Adipose tissue (tissue), 3 donors: ENCODE data around the gene HSP90AA1. TPM values are rescaled to one million over a fixed set of nuclear protein-coding genes. Genes with fewer than 3 reads are reported as not detected.
A peak's percentile ranks its signal among the peaks of the same experiment; 100 is the strongest.
"Not testable (repeated sequence)": the region's sequence is repeated elsewhere in the genome, so short reads cannot be mapped to it uniquely, and the experiment has no call there.

Experiments
- H3K27ac ChIP-seq: one replicate; pipeline ENCODE4 v1.5.1; 2013; ENCODE audit warnings: low read depth, low read length
- WGBS, 3 donors: extraction: QIAGEN DNeasy Blood & Tissue Kit; methylation state at CpG; one replicate each; pipeline ENCODE4 v1.1.7; 2013; 5-methylcytosine and 5-hydroxymethylcytosine counted together
- polyA plus RNA-seq, 3 donors: library from polyadenylated mRNA; stranded (reverse); fragments of 200-250 nt; gene quantifications; one replicate each; pipeline ENCODE4 v1.2.3, GENCODE V29; 2013
- donor health status: healthy with polysubstance abuse.
- donor health status: Bipolar disorder and iron deficiency.
- donor health status: healthy.

Gene HSP90AA1
- polyA plus RNA-seq = 100 to 1,000 TPM; 140 to 355 (median 298) TPM

DNA sequence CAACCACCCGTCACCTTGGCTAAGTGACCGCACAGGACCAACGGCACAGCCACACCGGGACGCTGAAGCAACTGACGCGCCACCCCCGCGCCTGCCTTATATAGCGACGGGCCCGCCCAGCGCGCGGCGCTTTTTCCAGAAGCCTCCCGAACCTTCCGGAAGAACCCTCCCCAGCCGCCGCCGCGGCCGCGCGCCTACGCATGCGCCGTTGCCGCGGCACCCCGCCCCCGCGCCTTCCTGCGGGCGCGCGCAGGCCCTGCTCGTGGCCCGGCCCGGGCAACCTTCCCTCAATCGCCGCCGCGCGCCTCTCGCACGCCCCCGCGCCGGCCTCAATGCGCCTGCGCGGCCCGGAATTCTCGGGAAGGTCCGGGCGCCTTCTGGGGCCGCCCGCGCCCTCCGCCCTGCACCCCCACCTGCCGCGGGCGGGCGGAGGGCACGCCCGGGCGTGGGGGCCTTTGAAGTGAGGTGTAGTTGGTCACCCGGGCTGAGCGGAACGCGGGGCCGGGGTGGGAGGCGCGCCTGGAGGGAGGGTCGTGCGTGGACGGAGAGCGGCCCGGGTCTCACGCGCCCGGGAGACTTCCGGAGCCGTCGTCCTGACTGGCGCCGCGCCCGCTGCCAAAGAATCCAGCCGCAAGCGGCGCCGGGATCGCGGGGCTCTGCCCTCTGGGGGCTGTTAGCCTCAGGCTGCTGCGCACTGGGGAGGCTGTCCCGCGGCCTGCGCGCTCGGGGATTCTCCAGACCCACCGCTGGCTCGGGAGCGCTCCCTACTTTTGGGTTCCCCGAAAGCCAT is at the start of gene HSP90AA1:
TSS of gene HSP90AA1 (minus strand) at position 73 of the 790 bp plus-strand sequence. CDS start 666 bp downstream, outside the sequence.
- 0 to 1% (median 1%) methylated on average over 95 to 106 of the region's 106 CpGs for WGBS, 3 donors
- peak within 1 kb of the TSS; percentile 76 for H3K27ac ChIP-seq

DNA sequence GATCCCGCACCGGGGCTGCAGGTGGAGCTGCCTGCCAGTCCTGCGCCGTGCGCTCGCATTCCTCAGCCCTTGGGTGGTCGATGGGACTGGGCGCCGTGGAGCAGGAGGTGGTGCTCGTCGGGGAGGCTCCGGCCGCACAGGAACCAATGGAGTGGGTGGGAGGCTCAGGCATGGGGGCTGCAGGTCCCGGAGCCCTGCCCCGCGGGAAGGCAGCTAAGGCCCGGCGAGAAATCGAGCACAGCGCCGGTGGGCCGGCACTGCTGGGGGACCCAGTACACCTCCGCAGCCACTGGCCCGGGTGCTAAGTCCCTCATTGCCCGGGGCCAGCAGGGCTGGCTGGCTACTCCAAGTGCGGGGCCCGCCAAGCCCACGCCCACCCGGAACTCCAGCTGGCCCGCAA is 48.6 kb upstream of the HSP90AA1 start:
- WGBS, 3 donors = 97 to 98% (median 97%) methylated on average over 21 to 30 of the region's 30 CpGs
- not testable (repeated sequence) for H3K27ac ChIP-seq

DNA sequence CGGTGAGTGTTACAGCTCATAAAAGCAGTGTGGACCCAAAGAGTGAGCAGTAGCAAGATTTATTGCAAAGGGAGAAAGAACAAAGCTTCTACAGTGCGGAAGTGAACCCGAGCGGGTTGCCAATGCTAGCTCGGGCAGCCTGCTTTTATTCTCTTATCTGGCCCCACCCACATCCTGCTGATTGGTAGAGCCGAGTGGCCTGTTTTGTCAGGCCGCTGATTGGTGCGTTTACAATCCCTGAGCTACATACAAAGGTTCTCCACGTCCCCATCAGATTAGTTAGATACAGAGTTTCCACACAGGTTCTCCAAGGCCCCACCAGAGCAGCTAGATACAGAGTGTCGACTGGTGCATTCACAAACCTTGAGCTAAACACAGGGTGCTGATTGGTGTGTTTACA is 47.9 kb upstream of the HSP90AA1 start:
- H3K27ac ChIP-seq = not testable (repeated sequence)
- WGBS, 3 donors = 74 to 95% (median 93%) methylated on average over 9 to 10 of the region's 10 CpGs

DNA sequence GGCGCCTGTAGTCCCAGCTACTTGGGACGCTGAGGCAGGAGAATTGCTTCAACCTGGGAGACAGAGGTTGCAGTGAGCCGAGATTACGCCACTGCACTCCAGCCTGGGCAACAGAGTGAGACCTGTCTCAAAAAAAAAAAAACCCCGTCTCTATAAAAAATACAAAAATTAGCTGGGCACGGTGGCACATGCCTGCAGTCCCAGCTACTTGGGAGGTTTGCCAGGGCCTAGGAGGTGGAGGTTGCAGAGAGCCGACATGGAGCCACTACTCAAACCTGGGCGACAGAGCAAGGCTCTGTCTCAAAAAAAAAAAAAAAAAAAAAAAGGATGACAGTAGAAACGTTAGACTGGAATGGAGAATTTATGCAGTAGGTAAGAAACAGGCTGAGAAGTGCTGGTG is 47.2 kb upstream of the HSP90AA1 start:
- WGBS, 3 donors = 94% methylated on average over 9 of the region's 9 CpGs
- H3K27ac ChIP-seq = not testable (repeated sequence)

DNA sequence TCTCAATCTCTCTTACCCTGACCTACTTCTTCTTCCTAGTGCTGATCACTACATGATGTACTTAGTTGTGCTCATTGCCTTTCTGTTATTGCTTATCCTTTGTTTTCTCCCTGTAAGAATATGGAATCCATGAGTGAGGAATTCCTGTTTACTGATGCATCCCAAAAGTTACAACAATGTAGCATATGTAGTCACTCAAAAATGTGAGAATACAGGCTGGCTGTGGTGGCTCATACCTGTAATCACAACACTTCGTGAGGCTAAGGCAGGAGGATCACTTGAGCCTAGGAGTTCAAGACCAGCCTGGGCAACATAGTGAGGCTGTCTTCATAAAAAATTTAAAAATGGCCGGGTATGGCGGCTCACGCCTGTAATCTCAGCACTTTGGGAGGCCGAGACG is 44.9 kb upstream of the HSP90AA1 start:
- H3K27ac ChIP-seq = no peak overlapping the region
- WGBS, 3 donors = 81 to 83% (median 83%) methylated on average over 6 of the region's 6 CpGs

DNA sequence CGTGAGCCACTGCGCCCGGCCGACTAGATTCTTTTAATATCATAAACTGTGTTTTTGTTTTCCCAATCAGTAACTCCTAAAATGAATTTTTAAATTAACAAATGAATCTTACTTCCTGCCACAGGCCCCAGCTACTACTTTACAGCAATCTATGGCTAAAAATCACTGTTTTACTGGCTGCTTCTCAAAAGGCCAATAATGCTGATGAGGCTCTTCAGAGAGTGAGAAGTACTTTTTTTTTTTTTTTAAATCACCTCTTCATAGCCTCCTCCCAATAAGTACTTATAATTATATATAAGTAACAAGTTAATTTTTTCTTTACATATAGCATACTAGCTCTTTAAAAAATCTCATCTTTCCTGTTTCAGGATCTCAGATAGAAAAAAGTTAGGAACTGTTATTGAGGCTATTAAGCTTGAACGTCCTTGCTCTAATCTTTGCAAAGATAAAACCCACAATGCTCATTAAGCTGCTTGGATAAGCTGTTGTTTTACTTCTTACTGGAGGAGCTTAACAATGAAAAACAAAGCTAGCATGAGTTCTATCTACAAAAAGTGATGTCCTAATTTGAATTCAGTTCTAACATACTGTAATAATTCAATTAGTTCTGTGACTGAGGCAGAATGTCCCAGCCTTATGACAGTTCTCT is 40.1 kb upstream of the HSP90AA1 start:
- no peak overlapping the region for H3K27ac ChIP-seq
- WGBS, 3 donors = 80 to 89% (median 87%) methylated on average over 5 of the region's 5 CpGs

DNA sequence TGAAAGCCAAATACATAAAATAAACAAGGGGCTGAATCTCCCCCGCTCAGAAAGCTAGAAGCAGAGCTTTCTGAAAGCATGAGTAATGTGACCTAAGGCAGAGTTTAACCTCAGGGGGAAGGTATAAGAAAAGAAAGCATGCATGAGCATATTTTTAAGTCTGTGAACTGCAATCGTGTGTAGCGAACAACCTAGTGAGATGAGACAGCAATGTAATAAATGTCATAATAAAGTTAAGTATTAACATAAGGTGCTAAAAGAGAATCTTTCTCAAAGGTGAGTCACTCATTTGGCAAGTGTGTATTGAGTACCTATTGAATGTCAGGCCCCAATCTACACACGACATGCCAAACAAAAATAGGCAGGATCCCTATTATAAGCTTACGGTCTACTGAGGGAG is 38.7 kb upstream of the HSP90AA1 start:
- WGBS, 3 donors = 70 to 85% (median 82%) methylated on average over 5 of the region's 5 CpGs
- no peak overlapping the region for H3K27ac ChIP-seq

DNA sequence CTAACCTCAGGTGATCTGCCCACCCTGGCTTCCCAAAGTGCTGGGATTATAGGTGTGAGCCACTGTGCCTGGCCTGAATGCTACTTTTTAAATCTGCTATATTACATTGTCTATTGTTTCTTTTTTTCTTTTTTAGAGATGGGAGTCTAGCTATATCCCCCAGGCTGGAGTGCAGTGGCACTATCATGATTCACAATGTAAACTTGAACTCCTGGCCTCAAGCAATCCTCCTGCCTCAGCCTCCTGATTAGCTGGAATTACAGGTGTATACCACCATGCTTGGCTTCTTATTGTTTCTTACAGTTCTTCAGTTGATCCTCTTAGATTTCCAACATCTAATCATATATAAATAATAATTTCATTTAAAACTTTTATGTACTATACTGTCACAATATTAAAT is 37.6 kb upstream of the HSP90AA1 start:
- H3K27ac ChIP-seq = no peak overlapping the region

DNA sequence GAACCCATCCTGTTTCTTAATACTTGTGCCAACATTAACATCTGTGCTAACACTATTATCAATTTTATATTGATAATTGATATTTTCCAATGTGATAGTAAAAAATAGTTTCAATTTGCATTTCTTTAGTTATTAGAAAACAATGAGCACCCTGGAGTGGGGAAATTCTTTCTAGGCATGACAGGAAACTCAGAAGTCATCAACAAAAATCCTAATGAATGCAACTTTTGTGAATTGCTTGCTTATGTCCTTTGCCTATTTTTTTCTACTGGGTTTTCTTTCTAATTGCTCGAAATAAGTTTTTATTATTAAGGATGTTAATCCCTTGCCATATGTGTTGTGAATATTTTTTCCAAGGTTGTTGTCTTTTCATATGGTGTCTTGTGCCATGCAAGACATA is 34.7 kb upstream of the HSP90AA1 start:
- WGBS, 3 donors = 85 to 90% (median 87%) methylated on average over 1 of the region's 1 CpG
- H3K27ac ChIP-seq = no peak overlapping the region

DNA sequence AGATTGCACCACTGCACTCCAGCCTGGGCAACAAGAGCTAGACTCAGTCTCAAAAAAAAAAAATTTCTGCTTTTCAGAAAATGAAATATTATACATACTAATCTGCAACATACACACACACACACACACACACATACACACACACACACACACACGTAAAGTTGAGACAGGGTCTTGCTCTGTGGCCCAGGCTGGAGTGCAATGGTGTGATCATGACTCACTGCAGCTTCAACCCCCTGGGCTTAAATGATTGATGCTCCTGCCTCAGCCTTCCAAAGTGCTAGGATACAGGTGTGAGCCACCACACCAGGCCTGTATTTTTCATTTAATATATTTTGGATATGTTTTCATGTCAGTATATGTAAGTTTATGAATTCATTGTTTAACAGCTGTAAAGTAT is 34.0 kb upstream of the HSP90AA1 start:
- H3K27ac ChIP-seq = no peak overlapping the region
- WGBS, 3 donors = 73 to 95% (median 78%) methylated on average over 1 of the region's 1 CpG

DNA sequence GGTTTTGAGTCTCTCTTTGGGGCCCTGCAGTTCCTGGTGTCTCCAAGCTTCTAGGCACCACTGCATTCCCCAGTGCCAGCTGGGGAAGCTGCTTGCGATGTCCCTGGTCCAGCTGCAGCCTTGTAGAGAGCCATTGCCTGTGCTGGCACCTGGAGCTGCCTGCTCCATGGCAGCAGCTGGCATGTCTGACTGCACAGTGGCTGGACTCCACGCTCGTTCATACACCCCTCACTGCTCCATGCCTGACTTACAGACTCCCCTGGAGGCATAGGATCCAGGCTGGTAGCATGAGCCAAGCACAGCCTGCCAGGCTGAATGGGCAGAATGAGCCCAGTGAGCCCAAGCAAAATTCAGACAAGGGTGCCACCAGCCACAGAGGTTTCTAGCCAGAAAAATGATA is 31.0 kb upstream of the HSP90AA1 start:
- WGBS, 3 donors = 93 to 99% (median 97%) methylated on average over 3 of the region's 3 CpGs
- H3K27ac ChIP-seq = no peak overlapping the region

DNA sequence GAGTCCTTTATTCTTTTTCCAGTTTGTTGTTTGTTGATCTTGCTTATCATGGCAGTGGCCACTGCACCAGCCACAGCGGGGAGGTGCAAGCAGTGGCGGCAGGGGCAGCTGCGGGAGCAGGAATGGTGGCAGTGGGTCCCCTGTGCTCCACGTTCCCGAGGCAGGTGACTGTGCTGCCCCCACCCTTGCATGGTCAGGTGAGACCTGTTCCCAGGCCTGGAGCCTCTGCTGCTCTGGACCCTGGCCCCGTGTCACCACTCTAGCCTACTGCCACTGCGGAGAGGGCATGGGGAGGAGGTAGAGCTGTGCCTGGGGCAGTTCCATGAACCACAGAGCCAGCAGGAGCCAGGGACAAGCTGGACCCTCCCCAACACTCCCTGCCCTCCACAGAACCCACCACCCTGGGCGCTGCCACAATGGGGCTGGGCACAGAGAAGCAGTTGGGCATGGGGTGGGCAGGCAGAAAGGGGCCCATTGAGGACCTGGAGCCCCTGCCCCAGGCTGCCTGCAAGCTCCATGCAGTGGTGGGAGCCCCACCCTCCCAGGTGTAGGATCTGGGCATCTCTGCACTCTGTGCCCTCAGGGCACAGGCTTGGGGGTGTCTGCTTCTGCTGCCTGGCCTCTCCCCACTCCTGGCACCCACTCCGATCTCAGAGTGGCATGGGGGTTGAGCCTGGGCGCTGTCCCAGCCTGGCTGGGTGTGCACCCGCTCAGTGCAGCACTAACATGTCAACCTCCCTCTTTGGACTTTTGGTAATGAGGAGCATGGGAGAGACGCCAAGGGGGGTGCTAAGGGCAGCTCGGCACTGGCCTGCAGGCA is 29.7 kb upstream of the HSP90AA1 start:
- 94 to 96% (median 96%) methylated on average over 11 to 13 of the region's 13 CpGs for WGBS, 3 donors
- H3K27ac ChIP-seq = no peak overlapping the region

DNA sequence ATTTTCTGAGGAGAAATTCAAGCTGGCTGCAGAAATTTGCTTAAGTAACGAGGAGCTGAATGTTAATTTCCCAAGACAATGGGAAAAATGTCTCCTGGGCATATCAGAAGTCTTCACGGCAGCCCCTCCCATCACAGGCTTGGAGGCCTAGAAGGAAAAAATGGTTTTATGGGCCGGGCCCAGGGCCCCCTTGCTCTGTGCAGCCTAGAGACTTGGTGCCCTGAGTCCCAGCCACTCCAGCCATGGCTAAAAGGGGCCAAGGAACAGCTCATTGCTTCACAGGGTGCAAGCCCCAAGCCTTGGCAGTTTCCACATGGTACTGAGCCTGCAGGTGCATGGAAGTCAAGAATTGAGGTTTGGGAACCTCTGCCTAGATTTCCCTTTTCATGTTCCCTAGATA is 24.3 kb upstream of the HSP90AA1 start:
- H3K27ac ChIP-seq = no peak overlapping the region

DNA sequence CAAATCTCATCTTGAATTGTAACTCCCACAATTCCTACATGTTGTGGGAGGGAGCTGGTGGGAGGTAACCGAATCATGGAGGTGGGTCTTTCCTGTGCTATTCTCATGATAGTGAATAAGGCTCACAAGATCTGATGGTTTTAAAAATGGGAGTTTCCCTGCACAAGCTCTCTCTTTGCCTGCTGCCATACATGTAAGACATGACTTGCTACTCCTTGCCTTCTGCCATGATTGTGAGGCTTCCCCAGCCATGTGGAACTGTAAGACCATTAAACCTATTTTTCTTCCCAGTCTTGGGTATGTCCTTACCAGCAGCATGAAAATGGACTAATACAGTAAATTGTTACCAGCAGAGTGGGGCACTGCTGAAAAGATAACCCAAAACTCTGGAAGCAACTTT is 22.5 kb upstream of the HSP90AA1 start:
- not testable (repeated sequence) for H3K27ac ChIP-seq
- WGBS, 3 donors = 84 to 98% (median 96%) methylated on average over 1 of the region's 1 CpG

More for the DNA sequence above, 24.3 kb upstream of the HSP90AA1 start:
- WGBS, 3 donors = 92 to 96% (median 92%) methylated on average over 3 of the region's 3 CpGs

DNA sequence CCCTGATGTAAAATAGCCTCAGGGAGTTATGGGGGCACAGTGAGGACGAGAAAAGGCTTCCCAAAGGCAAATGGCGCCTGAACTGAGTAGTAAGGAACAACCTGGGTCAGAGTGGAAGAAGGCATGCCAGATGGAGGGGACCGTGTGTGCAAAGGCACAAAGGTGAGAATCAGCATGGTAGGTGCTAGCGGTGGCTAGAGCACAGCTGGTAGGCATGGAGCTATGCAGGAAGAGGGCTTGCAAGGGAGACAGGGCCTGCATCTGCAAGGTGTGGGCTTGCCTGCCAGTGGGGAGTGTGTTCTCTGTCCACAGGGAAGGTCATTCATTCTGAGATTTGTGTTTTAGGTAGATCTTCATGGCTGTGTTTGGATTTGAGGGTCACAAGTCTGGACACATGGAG is 18.5 kb upstream of the HSP90AA1 start:
- WGBS, 3 donors = 77 to 87% (median 86%) methylated on average over 4 of the region's 4 CpGs
- no peak overlapping the region for H3K27ac ChIP-seq

DNA sequence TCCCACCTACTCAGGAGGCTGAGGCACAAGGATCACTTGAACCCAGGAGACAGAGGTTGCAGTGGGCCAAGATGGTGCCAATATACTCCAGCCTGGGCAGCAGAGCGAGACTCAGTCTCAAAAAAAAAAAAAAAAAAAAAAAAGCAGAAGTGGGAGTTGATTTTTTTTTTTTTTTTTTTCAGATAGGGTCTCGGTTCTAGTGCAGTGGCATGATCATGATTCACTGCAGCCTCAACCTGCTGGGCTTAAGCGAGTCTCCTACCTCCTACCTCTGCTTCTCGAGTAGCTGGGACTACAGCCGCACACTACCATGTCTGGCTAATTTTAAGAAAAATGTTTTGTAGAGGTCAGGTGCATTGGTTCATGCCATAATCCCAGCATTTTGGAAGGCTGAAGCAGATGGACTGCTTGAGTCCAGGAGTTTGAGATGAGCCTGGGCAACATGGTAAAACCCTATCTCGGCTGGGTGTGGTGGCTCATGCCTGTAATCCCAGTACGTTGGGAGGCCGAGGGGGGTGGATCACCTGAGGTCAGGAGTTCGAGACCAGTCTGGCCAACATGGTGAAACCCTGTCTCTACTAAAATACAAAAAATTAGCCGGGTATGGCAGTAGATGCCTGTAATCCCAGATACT is 16.3 kb upstream of the HSP90AA1 start:
- H3K27ac ChIP-seq = no peak overlapping the region
- 82 to 95% (median 84%) methylated on average over 10 of the region's 10 CpGs for WGBS, 3 donors

DNA sequence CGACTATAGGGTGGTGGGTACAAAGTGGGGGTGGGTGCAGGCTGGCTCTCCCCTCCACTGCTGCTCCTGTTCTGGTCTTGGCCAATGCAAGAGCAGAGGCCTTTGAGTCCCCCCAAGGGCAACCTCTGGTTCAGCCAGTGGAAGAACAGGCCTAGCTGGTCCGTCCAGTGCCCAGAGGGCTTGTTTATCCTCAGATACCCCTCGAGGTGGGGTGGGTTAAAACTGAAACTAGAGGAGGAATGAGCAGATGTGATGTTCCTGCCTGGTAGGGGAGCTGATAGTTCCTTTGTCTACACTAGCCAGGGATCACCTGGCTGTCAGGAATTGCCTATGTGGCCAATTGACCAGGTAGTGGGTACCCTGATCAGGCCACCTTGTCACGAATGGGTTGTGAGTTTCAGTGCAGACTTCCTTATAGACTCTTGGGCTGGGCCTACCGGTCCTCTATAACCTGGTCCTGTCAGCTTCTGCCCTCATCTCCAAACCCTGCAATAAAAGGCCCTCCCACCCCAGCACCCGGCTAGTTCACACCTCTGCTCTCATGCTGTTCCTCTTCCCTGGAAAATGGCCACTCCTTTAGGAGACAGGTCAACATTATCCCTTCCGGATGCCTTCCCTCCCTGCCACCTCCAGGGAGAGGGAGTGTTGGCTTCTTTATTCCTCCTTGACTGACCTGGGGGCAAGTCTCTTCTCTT is 10.7 kb upstream of the HSP90AA1 start:
- 58 to 79% (median 76%) methylated on average over 7 of the region's 7 CpGs for WGBS, 3 donors

DNA sequence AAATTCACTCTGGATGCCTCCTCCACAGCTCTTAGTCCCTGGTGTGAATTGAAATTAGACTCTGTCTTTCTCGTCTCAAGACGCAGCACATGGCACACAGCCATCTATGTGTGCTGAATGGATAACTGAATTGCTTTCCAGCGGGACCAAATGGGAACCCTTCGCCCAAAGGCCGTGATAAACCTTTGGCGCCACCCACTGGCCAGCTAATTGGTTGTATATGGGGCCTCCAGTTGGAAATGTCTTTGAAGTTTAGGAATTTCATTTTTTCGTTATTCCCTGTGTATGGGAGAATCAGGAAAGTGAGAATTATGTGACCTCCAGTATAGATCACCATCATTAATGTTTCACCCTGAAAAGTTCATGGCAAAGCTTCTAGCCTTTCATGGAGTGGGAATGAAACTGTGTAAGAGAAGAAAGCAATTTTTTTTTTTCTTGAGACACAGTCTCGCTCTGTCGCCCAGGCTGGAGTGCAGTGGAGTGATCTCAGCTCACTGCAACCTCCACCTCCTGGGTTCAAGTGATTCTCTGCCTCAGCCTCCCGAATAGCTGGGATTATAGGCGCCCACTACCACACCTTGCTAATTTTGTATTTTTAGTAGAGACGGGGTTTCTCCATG is 9.8 kb upstream of the HSP90AA1 start:
- no peak overlapping the region for H3K27ac ChIP-seq
- WGBS, 3 donors = 30 to 35% (median 35%) methylated on average over 12 of the region's 12 CpGs

More for the DNA sequence above, 10.7 kb upstream of the HSP90AA1 start:
- H3K27ac ChIP-seq = no peak overlapping the region
